Mesothelial cell of epicardium (in vitro differentiated cells): Measurements from ENCODE around the gene CFAP97. TPM values are rescaled to one million over a fixed set of nuclear protein-coding genes. Genes with fewer than 3 reads are reported as not detected.

Source experiments
- DNase-seq, 2 experiments: peaks; one replicate each; pipeline ENCODE4 v3.0.0; 2021; ENCODE audit warnings: low spot score in 2 of 2; ENCODE audit not compliant: unreplicated experiment in 2 of 2
- H3K27ac Mint-ChIP-seq: 2 replicates; pipeline ENCODE4 v1.8.0; 2021; ENCODE audit warnings: mixed read lengths
- H3K27me3 Mint-ChIP-seq: 2 replicates; pipeline ENCODE4 v1.8.0; 2021; ENCODE audit warnings: low read depth, mixed read lengths
- H3K36me3 Mint-ChIP-seq: 2 replicates; pipeline ENCODE4 v1.8.0; 2021; ENCODE audit warnings: mixed read lengths
- H3K4me1 Mint-ChIP-seq: 2 replicates; pipeline ENCODE4 v1.8.0; 2021; ENCODE audit warnings: mixed read lengths
- H3K4me3 Mint-ChIP-seq: 2 replicates; pipeline ENCODE4 v1.8.0; 2021; ENCODE audit warnings: mild to moderate bottlenecking, moderate library complexity, mixed read lengths
- H3K9me3 Mint-ChIP-seq: 2 replicates; pipeline ENCODE4 v1.8.0; 2021; ENCODE audit warnings: mixed read lengths
- total RNA-seq: library from RNA; stranded (reverse); gene quantifications from 3 replicates; pipeline ENCODE4 v1.2.1, GENCODE V29; 2021
- TF ChIP-seq, protein P1 (sequence below): fragments of 200-600 bp; sonication (generic); IDR thresholded peaks from one replicate; pipeline ENCODE4 v1.5.0; 2021; ENCODE audit warnings: antibody characterized with exemption; ENCODE audit not compliant: unreplicated experiment

Gene CFAP97
- 28.2 to 30.2 TPM (median 29.2 TPM) in 3 replicates for total RNA-seq

DNA sequence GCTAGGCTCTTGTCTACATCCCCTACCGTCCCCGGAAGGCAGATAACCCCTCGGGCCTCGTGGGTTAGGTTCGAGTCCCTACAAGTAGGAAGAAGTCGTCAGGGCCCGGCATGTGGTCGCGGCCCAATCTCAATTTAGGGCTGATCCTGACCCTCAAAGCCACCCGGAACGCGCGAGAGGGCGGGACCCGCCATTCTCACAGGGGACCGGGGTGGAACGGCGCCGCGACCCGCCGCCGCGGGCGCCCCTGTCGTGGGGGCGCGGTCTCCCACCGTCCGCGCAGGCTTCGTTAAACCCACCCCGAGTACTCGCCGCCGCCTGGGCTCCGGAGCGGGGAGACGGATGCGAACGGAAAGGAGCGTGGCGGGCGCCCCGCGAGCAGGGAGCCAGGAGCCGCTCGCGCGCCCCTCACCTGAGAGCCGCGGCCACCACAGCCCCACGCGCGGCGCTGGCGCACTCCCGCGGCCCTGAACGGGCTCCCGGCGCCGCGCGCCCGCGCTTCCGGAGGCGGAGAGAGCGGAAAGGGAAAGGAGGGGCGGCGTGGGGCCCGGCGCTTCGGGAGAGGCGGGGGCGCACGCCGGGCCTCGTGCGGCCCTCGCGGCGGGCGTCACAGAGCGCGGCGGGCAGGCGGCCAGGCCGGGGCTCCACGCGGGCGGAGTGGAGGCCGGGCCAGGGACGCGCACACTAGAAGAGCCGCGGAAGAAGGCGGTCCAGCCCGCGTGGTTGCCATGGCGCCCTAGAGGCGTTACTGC lies at the start of gene CFAP97:
CFAP97 (minus strand) TSS at position 515 of the 752 bp plus-strand sequence. CDS start 12,804 bp downstream, outside the sequence.
- Mint-ChIP-seq H3K36me3 (peaks cover 11% of the 10 kb centered on the region), H3K27me3 (peaks cover 4% of the 10 kb centered on the region), H3K27ac (peak within 1 kb of the TSS; percentile 98), H3K9me3 (no peaks in the 10 kb centered on the region), H3K4me3 (peak within 1 kb of the TSS; percentile 90), H3K4me1 (peaks cover 32% of the 10 kb centered on the region)
- DNase-seq, result peak; percentile 81 to 84
- TF ChIP-seq, protein P1, sequence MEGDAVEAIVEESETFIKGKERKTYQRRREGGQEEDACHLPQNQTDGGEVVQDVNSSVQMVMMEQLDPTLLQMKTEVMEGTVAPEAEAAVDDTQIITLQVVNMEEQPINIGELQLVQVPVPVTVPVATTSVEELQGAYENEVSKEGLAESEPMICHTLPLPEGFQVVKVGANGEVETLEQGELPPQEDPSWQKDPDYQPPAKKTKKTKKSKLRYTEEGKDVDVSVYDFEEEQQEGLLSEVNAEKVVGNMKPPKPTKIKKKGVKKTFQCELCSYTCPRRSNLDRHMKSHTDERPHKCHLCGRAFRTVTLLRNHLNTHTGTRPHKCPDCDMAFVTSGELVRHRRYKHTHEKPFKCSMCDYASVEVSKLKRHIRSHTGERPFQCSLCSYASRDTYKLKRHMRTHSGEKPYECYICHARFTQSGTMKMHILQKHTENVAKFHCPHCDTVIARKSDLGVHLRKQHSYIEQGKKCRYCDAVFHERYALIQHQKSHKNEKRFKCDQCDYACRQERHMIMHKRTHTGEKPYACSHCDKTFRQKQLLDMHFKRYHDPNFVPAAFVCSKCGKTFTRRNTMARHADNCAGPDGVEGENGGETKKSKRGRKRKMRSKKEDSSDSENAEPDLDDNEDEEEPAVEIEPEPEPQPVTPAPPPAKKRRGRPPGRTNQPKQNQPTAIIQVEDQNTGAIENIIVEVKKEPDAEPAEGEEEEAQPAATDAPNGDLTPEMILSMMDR, result no peak

DNA sequence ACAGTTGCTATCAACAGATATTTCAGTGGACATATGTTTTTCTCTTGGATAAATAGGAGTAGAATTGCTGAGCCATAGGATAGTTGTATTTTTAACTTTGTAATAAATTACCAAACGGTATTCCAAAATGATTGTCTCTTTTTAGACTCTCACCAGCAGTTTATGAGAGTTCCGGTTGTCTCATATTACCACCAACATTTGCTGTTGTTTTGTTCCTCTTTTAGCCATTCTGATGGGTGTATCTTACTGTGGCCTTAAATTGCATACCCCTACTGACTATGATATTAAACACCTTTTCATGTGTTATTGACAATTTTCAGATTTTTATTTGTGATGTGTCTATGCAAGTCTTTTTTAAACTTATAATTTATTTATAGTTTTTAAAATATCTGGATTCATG lies 45.3 kb upstream of the CFAP97 start:
- H3K36me3 Mint-ChIP-seq, result no peaks in the 10 kb centered on the region
- TF ChIP-seq, protein P1, result no peak
- H3K4me3 Mint-ChIP-seq, result no peak overlapping the region
- no peaks in the 10 kb centered on the region for H3K9me3 Mint-ChIP-seq
- peaks cover 19% of the 10 kb centered on the region for H3K4me1 Mint-ChIP-seq
- DNase-seq, result no peak
- no peak overlapping the region for H3K27ac Mint-ChIP-seq
- H3K27me3 Mint-ChIP-seq, result no peaks in the 10 kb centered on the region

GRCh38 chr4:185248393-185249039 lies 44.7 kb upstream of the CFAP97 start:
- DNase-seq, result no peak
- Mint-ChIP-seq H3K27ac (no peak overlapping the region), H3K9me3 (no peaks in the 10 kb centered on the region), H3K36me3 (no peaks in the 10 kb centered on the region), H3K27me3 (no peaks in the 10 kb centered on the region), H3K4me1 (peaks cover 19% of the 10 kb centered on the region), H3K4me3 (no peak overlapping the region)
- TF ChIP-seq, protein P1, result no peak

- H3K4me1 Mint-ChIP-seq, result peaks cover 19% of the 10 kb centered on the region
- no peak overlapping the region for H3K4me3 Mint-ChIP-seq
- DNase-seq, result no peak
- TF ChIP-seq, protein P1, result no peak
- no peak overlapping the region for H3K27ac Mint-ChIP-seq
- H3K9me3 Mint-ChIP-seq, result no peaks in the 10 kb centered on the region
- no peaks in the 10 kb centered on the region for H3K27me3 Mint-ChIP-seq
- no peaks in the 10 kb centered on the region for H3K36me3 Mint-ChIP-seq
Measured at GRCh38 chr4:185247151-185247550, 43.4 kb upstream of the CFAP97 start.

DNA sequence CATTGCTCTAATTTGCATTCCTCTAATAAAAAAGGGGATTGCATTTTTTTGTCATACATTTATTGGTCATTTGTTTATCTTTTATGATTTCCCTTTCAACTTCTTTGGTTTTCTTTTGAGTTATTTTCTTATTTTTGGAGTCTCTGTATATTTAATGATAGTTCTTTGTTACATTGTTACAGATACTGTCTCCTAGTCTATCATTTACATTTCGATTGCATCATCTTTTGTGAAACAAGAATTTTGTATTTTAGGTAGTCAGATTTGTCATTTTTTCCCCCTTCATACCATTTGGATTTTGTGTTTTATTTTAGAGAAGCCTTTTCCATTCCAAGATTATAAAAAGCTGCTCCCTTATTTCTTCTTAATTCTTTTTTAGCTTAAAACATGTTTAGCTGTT lies 42.7 kb upstream of the CFAP97 start:
- Mint-ChIP-seq H3K27ac (no peak overlapping the region), H3K36me3 (peaks cover 4% of the 10 kb centered on the region), H3K27me3 (no peaks in the 10 kb centered on the region), H3K9me3 (peaks cover 6% of the 10 kb centered on the region), H3K4me3 (no peak overlapping the region), H3K4me1 (peaks cover 19% of the 10 kb centered on the region)
- DNase-seq, result no peak
- TF ChIP-seq, protein P1, result no peak
